GM12801 (cell line): ENCODE results near the gene CRACR2B.

Experiments
- CTCF ChIP-seq: IDR thresholded peaks from one replicate; pipeline ENCODE4 v1.5.1; 2011; ENCODE audit warnings: control low read depth; ENCODE audit not compliant: insufficient read length; ENCODE audit errors: extremely low read depth

The CRACR2B gene

GRCh38 chr11:815675-816432, 11.9 kb upstream of the CRACR2B start:
- TF ChIP-seq CTCF = no peak

- TF ChIP-seq CTCF = no peak
These were observed 11.3 kb upstream of the CRACR2B start for GRCh38 chr11:816433-816779.

- no peak for TF ChIP-seq CTCF
These were observed 9.2 kb upstream of the CRACR2B start, which contains the start of gene PNPLA2 for GRCh38 chr11:818396-819128. TSS of gene PNPLA2 (plus strand) at chr11:818914. CDS start at chr11:819719, 805 bp downstream.

GRCh38 chr11:819129-819931, 8.4 kb upstream of the CRACR2B start:
- no peak for TF ChIP-seq CTCF

- no peak for TF ChIP-seq CTCF
These were observed 7.6 kb upstream of the CRACR2B start for GRCh38 chr11:819943-820649.

GRCh38 chr11:820655-821511, 6.8 kb upstream of the CRACR2B start:
- no peak for TF ChIP-seq CTCF
